ENCODE results near the gene CACNA1B.

The CACNA1B gene

DNA sequence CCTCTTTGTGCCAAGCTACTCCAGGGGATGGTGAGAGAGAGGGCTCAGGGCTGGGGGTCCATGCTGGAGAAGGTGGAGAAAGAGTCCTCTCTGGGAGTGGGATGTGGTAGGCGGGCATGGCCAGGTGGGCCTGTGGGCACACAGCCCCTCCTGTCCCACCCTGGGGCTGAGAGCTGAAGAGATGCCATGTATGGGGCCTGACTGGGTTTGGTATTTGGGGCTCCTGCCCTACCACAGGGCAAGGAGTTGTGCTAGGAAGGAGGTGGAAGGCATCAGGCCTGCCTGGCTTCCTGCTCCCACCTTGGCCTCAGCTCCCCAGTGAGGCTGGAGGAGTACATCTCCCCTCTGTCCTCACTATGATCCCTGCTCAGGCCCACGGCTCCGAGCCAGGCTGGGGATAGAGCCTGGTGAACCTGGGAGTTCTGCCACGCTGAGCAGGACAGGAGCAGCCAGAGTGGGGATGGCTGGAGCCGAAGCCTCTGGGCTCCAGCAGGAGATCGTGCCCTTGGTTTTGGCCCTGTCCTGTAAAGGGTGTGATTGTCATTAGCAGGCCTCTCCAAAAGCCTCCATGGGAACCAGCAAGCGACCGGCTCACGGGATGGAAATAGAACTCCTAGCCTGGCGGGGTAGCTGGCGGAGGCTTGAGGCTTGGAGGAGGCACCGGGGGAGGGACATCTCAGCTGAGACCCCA lies 75.5 kb downstream of the CACNA1B start:
- Histone ChIP-seq H3K9ac (ENCODE audit: low read depth, low read length) (no peak overlapping the region), H3K4me1 (ENCODE audit: insufficient read depth, low read length) (no peaks in the 10 kb centered on the region), H3K27me3 (ENCODE audit: insufficient read depth, low read length, poor library complexity) (no peaks in the 10 kb centered on the region), H3K4me2 (ENCODE audit: insufficient read depth, low read length) (no peak overlapping the region), H3K9me3 (ENCODE audit: insufficient read depth, low read length, severe bottlenecking) (peaks cover 4% of the 10 kb centered on the region), H3K36me3 (ENCODE audit: insufficient read depth, low read length) (no peaks in the 10 kb centered on the region), H3K4me3 (ENCODE audit: low read depth in 1 of 2, low read length in 2 of 2) (no peak overlapping the region), H2AFZ (ENCODE audit: low read depth, low read length) (no peak overlapping the region), H3K27ac (ENCODE audit: low read length) (no peak overlapping the region), H4K20me1 (ENCODE audit: insufficient read depth, low read length) (no peaks in the 10 kb centered on the region), H3K79me2 (ENCODE audit: insufficient read depth, low read length) (no peaks in the 10 kb centered on the region)
- ATAC-seq (ENCODE audit: insufficient read depth, low read depth) (no peak), DNase-seq (no peak)
- TF ChIP-seq EZH2 (IDR thresholded peaks at IDR 0.05; ENCODE audit: borderline replicate concordance, low read depth, low read length, severe bottlenecking) (no peak), CTCF (IDR thresholded peaks at IDR 0.05; ENCODE audit: borderline replicate concordance, extremely low read depth, low read length, poor library complexity, severe bottlenecking) (no peak)

DNA sequence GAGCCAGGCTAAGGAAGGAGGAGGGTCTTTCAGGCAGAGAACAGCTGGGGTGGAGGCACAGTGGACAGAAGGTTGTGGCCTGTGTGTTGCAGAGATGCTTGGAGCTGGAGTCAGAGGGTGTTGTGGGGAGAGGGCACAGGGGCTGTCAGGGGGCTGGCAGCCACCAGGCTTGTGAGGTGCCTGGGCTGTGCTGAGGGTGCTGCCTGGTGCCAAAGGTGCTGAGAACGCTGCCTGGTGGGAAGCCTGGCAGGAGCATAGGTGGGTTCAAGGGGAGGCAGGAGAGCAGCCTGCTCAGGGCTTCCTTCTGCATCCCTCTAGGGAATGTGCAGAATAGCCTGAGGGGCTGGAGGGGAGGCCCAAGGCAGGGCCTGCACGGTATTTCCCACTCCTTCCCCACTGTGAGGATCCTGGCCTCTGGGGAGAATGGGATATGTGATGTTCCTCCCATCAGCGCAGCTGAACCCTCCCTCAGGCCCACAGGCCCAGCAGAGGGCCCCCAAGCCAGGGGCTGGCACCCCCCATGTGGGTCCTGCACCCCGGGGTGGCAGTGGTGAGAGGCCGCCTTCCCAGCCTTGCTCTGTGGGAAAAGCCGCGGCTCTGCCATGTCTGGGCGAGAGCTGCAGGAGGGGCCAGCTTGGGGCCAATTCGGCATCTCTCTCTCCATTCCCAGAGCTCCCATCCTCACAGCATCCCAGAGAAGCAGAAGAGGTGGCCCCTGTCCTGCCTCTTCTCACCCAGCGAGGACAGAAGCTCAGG lies 76.3 kb downstream of the CACNA1B start:
- H3K79me2 ChIP-seq (ENCODE audit: insufficient read depth, low read length) = no peaks in the 10 kb centered on the region
- H3K4me3 ChIP-seq (ENCODE audit: low read depth in 1 of 2, low read length in 2 of 2) = no peak overlapping the region
- no peaks in the 10 kb centered on the region for H3K4me1 ChIP-seq (ENCODE audit: insufficient read depth, low read length)
- H3K27ac ChIP-seq (ENCODE audit: low read length) = no peak overlapping the region
- no peaks in the 10 kb centered on the region for H4K20me1 ChIP-seq (ENCODE audit: insufficient read depth, low read length)
- no peaks in the 10 kb centered on the region for H3K36me3 ChIP-seq (ENCODE audit: insufficient read depth, low read length)
- no peak for DNase-seq
- no peak overlapping the region for H2AFZ ChIP-seq (ENCODE audit: low read depth, low read length)
- no peak for ATAC-seq (ENCODE audit: insufficient read depth, low read depth)
- H3K9me3 ChIP-seq (ENCODE audit: insufficient read depth, low read length, severe bottlenecking) = peaks cover 2% of the 10 kb centered on the region
- no peak overlapping the region for H3K9ac ChIP-seq (ENCODE audit: low read depth, low read length)
- TF ChIP-seq EZH2 (IDR thresholded peaks at IDR 0.05; ENCODE audit: borderline replicate concordance, low read depth, low read length, severe bottlenecking) (no peak), CTCF (IDR thresholded peaks at IDR 0.05; ENCODE audit: borderline replicate concordance, extremely low read depth, low read length, poor library complexity, severe bottlenecking) (no peak)
- no peak overlapping the region for H3K4me2 ChIP-seq (ENCODE audit: insufficient read depth, low read length)
- H3K27me3 ChIP-seq (ENCODE audit: insufficient read depth, low read length, poor library complexity) = no peaks in the 10 kb centered on the region

GRCh38 chr9:137955224-137955570 lies 77.6 kb downstream of the CACNA1B start:
- no peak overlapping the region for H3K9ac ChIP-seq (ENCODE audit: low read depth, low read length)
- no peaks in the 10 kb centered on the region for H3K36me3 ChIP-seq (ENCODE audit: insufficient read depth, low read length)
- H3K27me3 ChIP-seq (ENCODE audit: insufficient read depth, low read length, poor library complexity) = no peaks in the 10 kb centered on the region
- no peak overlapping the region for H3K4me2 ChIP-seq (ENCODE audit: insufficient read depth, low read length)
- no peaks in the 10 kb centered on the region for H3K79me2 ChIP-seq (ENCODE audit: insufficient read depth, low read length)
- no peak overlapping the region for H3K4me3 ChIP-seq (ENCODE audit: low read depth in 1 of 2, low read length in 2 of 2)
- TF ChIP-seq EZH2 (IDR thresholded peaks at IDR 0.05; ENCODE audit: borderline replicate concordance, low read depth, low read length, severe bottlenecking) (no peak), CTCF (IDR thresholded peaks at IDR 0.05; ENCODE audit: borderline replicate concordance, extremely low read depth, low read length, poor library complexity, severe bottlenecking) (no peak)
- H3K9me3 ChIP-seq (ENCODE audit: insufficient read depth, low read length, severe bottlenecking) = no peaks in the 10 kb centered on the region
- H2AFZ ChIP-seq (ENCODE audit: low read depth, low read length) = no peak overlapping the region
- ATAC-seq (ENCODE audit: insufficient read depth, low read depth) (no peak), DNase-seq (no peak)
- no peak overlapping the region for H3K27ac ChIP-seq (ENCODE audit: low read length)
- no peaks in the 10 kb centered on the region for H4K20me1 ChIP-seq (ENCODE audit: insufficient read depth, low read length)
- no peaks in the 10 kb centered on the region for H3K4me1 ChIP-seq (ENCODE audit: insufficient read depth, low read length)
